ENCODE data around the gene SLC38A2. TPM values are rescaled to one million over a fixed set of nuclear protein-coding genes. Genes with fewer than 3 reads are reported as not detected.

Gene SLC38A2
- polyA plus RNA-seq, 1 donor from 2014 or later, result 143 TPM

DNA sequence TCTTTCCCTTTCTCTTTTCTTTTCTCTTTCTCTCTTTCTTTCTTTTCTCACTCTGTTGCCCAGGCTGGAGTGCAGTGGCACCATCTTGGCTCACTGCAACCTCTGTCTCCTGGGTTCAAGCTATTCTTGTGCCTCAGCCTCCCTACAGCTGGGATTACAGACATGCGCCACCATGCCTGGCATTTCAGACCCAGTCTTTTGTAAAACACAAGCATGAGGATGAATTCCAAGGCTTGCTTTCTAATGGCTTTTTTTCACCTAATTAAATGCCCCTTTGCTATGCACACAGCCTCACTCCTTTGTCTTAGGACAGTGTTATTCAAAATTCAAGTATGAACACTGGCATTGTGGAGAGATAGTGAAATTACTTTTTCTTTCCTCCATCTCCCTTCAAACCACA lies 6.0 kb upstream of the SLC38A2 start:
- H3K4me3 ChIP-seq (ENCODE audit: low read length), result no peak overlapping the region
- TF ChIP-seq RAD21 (conservative IDR thresholded peaks at IDR 0.05) (no peak), EZH2 (IDR thresholded peaks at IDR 0.05; ENCODE audit: borderline replicate concordance, insufficient read depth, low read length, poor library complexity, severe bottlenecking) (no peak), SMC3 (conservative IDR thresholded peaks at IDR 0.05; ENCODE audit: poor library complexity) (no peak), POLR2AphosphoS5 (IDR thresholded peaks at IDR 0.05) (no peak), MXI1 (conservative IDR thresholded peaks at IDR 0.05; ENCODE audit: poor library complexity, severe bottlenecking) (no peak), TAF1 (IDR thresholded peaks at IDR 0.05; ENCODE audit: low read depth) (no peak), EP300 (conservative IDR thresholded peaks at IDR 0.05; ENCODE audit: poor library complexity, severe bottlenecking) (no peak)
- TF ChIP-seq, protein P1, sequence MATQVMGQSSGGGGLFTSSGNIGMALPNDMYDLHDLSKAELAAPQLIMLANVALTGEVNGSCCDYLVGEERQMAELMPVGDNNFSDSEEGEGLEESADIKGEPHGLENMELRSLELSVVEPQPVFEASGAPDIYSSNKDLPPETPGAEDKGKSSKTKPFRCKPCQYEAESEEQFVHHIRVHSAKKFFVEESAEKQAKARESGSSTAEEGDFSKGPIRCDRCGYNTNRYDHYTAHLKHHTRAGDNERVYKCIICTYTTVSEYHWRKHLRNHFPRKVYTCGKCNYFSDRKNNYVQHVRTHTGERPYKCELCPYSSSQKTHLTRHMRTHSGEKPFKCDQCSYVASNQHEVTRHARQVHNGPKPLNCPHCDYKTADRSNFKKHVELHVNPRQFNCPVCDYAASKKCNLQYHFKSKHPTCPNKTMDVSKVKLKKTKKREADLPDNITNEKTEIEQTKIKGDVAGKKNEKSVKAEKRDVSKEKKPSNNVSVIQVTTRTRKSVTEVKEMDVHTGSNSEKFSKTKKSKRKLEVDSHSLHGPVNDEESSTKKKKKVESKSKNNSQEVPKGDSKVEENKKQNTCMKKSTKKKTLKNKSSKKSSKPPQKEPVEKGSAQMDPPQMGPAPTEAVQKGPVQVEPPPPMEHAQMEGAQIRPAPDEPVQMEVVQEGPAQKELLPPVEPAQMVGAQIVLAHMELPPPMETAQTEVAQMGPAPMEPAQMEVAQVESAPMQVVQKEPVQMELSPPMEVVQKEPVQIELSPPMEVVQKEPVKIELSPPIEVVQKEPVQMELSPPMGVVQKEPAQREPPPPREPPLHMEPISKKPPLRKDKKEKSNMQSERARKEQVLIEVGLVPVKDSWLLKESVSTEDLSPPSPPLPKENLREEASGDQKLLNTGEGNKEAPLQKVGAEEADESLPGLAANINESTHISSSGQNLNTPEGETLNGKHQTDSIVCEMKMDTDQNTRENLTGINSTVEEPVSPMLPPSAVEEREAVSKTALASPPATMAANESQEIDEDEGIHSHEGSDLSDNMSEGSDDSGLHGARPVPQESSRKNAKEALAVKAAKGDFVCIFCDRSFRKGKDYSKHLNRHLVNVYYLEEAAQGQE (IDR thresholded peaks at IDR 0.05; ENCODE audit: borderline replicate concordance), result no peak
- TF ChIP-seq, protein P2, sequence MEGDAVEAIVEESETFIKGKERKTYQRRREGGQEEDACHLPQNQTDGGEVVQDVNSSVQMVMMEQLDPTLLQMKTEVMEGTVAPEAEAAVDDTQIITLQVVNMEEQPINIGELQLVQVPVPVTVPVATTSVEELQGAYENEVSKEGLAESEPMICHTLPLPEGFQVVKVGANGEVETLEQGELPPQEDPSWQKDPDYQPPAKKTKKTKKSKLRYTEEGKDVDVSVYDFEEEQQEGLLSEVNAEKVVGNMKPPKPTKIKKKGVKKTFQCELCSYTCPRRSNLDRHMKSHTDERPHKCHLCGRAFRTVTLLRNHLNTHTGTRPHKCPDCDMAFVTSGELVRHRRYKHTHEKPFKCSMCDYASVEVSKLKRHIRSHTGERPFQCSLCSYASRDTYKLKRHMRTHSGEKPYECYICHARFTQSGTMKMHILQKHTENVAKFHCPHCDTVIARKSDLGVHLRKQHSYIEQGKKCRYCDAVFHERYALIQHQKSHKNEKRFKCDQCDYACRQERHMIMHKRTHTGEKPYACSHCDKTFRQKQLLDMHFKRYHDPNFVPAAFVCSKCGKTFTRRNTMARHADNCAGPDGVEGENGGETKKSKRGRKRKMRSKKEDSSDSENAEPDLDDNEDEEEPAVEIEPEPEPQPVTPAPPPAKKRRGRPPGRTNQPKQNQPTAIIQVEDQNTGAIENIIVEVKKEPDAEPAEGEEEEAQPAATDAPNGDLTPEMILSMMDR (IDR thresholded peaks at IDR 0.05; ENCODE audit: poor library complexity, severe bottlenecking), result no peak
- no peaks in the 10 kb centered on the region for H3K9me3 ChIP-seq (ENCODE audit: low read length)
- H3K9me2 ChIP-seq (ENCODE audit: insufficient read depth, low read length), result no peaks in the 10 kb centered on the region
- no peaks in the 10 kb centered on the region for H3K27me3 ChIP-seq (ENCODE audit: insufficient read depth, low read depth, low read length)
- H3K27ac ChIP-seq (ENCODE audit: low read length), result no peak overlapping the region
- no peaks in the 10 kb centered on the region for H4K20me1 ChIP-seq (ENCODE audit: insufficient read depth)
- no peak overlapping the region for H2AFZ ChIP-seq (ENCODE audit: low read depth, low read length)
- H3K36me3 ChIP-seq (ENCODE audit: insufficient read depth, low read length), result no peaks in the 10 kb centered on the region
- H3K4me2 ChIP-seq (ENCODE audit: low read length), result no peak overlapping the region
- no peaks in the 10 kb centered on the region for H3K79me2 ChIP-seq (replicated peaks; ENCODE audit: insufficient read depth, low read length)
- H3K9ac ChIP-seq (ENCODE audit: low read length), result no peak overlapping the region
- no peaks in the 10 kb centered on the region for H3F3A ChIP-seq (ENCODE audit: insufficient read depth, low read length, poor library complexity, severe bottlenecking)

DNA sequence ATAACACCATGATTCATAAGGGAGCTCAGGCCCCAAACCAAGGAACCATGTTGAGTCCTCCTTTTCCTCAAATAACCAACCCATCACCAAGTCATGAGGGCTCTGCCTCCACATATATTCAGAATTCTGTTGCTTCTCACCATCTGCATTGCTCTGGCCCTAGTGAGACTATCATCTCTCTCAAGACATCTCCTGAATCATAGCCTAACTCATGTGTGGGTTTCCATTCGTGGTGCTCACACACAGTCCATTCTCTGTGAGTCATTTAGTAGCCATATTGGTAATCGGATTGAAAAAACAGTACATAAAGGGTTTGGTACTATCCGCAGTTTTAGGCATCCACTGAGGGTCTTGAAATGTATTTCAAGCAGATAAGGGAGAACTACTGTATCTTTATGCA lies 5.1 kb upstream of the SLC38A2 start:
- Histone ChIP-seq H3K9me2 (ENCODE audit: insufficient read depth, low read length) (no peaks in the 10 kb centered on the region), H3K9me3 (ENCODE audit: low read length) (no peaks in the 10 kb centered on the region), H2AFZ (ENCODE audit: low read depth, low read length) (no peak overlapping the region), H4K20me1 (ENCODE audit: insufficient read depth) (no peaks in the 10 kb centered on the region), H3K4me2 (ENCODE audit: low read length) (no peak overlapping the region), H3K36me3 (ENCODE audit: insufficient read depth, low read length) (no peaks in the 10 kb centered on the region), H3K27ac (ENCODE audit: low read length) (no peak overlapping the region), H3K79me2 (replicated peaks; ENCODE audit: insufficient read depth, low read length) (no peaks in the 10 kb centered on the region), H3K4me3 (ENCODE audit: low read length) (no peak overlapping the region), H3K27me3 (ENCODE audit: insufficient read depth, low read depth, low read length) (no peaks in the 10 kb centered on the region), H3F3A (ENCODE audit: insufficient read depth, low read length, poor library complexity, severe bottlenecking) (no peaks in the 10 kb centered on the region), H3K9ac (ENCODE audit: low read length) (no peak overlapping the region)
- TF ChIP-seq MXI1 (conservative IDR thresholded peaks at IDR 0.05; ENCODE audit: poor library complexity, severe bottlenecking) (no peak), RAD21 (conservative IDR thresholded peaks at IDR 0.05) (no peak), SMC3 (conservative IDR thresholded peaks at IDR 0.05; ENCODE audit: poor library complexity) (no peak), EZH2 (IDR thresholded peaks at IDR 0.05; ENCODE audit: borderline replicate concordance, insufficient read depth, low read length, poor library complexity, severe bottlenecking) (no peak), EP300 (conservative IDR thresholded peaks at IDR 0.05; ENCODE audit: poor library complexity, severe bottlenecking) (no peak), TAF1 (IDR thresholded peaks at IDR 0.05; ENCODE audit: low read depth) (no peak), POLR2AphosphoS5 (IDR thresholded peaks at IDR 0.05) (no peak)
- TF ChIP-seq, protein P2 (IDR thresholded peaks at IDR 0.05; ENCODE audit: poor library complexity, severe bottlenecking), result no peak
- TF ChIP-seq, protein P1 (IDR thresholded peaks at IDR 0.05; ENCODE audit: borderline replicate concordance), result no peak
